Activated CD8-positive, alpha-beta memory T cell treated with anti-CD3 and anti-CD28 coated beads for 24 hours (primary cell): ENCODE results near the gene CSKMT.
"Not testable (repeated sequence)": the region's sequence is repeated elsewhere in the genome, so short reads cannot be mapped to it uniquely, and the experiment has no call there.

Experiments used
- DNase-seq: peaks from one replicate; pipeline ENCODE4 v3.0.0-alpha.2; 2020

CSKMT gene

GRCh38 chr11:62689421-62690183 is 24.5 kb downstream of the CSKMT start, which contains the start of gene LRRN4CL:
LRRN4CL (minus strand) TSS chr11:62689530; CDS start chr11:62688508, 1,022 bp downstream.
- no peak for DNase-seq

GRCh38 chr11:62693624-62694023 is 28.5 kb downstream of the CSKMT start:
- DNase-seq: not testable (repeated sequence)

DNA sequence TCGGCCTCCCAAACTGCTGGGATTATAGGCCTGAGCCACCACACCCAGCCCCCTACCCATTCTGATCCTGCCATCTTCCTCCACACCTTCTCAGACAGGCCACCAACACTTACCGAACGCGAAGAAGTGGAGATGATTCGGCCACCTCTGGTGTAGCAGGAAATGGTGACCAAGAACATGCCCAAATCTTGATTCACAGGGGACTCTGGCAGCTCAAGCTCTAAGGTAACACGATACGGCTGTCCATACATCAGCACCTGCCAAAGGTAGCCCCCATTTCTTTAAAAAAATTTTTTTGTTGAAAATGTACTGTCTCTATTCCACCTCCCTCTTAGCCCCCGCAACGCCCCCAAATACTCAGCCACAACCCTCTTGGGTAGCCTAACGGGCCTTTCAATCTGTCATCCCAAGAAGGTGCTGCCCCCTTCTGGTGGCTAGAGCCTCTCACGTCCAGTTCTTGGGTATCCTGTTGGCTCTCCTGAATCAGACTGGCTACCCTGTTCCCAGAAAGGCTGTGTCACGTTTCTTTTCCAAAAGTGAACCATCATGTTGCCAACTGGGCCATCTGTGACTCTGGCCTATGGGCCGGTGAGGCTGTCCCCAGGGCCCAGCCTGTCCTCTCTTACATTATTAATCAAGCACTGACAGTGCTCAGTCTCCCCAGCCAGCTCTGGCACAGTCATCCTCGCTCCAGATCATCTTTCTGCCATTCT is 29.5 kb downstream of the CSKMT start:
- DNase-seq: peak; percentile 89

DNA sequence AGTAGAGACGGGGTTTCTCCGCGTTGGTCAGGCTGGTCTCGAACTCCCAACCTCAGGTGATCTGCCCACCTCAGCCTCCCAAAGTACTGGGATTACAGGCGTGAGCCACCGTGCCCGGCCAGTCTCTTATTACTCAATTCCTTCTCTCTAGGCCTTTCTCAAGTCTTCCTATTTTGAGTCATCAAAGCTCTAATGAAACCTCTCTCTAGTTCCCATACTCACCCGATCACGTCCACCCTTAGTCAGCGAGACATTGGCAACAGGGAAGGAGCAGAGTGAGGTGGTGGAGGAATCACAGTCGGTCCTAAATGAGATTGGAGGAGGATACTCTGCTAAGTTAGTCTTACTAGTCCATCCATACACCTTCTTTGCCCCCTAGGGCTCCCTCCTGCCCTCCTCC is 37.1 kb downstream of the CSKMT start:
- DNase-seq: no peak

DNA sequence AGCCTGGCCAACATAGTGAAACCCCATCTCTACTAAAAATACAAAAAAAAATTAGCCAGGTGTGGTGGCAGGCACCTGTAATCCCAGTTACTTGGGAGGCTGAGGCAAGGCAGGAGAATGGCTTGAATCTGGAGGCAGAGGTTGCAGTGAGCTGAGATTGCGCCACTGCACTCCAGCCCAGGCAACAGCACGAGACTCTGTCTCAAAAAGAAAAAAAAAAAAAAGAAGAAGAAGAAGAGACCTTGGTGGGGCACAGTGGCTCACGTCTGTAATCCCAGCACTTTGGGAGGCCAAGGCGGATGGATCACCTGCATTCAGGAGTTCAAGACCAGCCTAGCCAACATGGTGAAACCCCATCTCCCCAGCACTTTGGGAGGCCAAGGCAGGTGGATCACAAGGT is 38.8 kb downstream of the CSKMT start:
- not testable (repeated sequence) for DNase-seq

GRCh38 chr11:62705413-62705812 is 40.3 kb downstream of the CSKMT start:
- no peak for DNase-seq

- DNase-seq: peak; percentile 97
These were observed 41.1 kb downstream of the CSKMT start for GRCh38 chr11:62705880-62706849.

- DNase-seq: no peak
These were observed 41.7 kb downstream of the CSKMT start for GRCh38 chr11:62706850-62707247.

DNA sequence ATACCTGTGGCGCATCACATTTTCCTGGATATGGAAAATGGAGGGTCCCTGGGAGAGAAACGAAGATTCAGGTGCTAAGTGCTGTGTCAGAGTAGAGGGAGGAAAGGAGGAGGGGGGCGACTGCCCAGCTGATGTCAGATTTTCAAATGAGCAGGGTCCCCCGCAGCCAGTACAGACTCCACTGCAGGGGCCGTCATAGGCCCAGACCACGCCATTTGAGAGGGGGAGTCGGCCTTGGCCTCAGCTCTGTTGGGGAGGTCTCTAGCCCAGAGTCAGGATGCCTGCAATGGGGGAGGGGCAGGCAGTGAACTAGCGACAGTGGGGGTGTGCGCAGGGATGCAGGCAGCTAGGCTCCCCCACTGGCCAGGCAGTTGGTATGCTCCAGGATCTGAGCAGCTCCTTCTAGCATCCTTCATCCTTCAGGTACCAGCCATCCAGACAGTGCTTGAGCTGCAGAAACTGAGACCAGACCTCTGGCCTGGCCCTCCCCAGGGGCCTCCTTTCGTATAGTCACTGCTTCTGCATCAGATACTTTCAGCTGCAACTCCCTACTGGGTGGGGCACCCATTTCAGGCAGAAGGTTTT is 42.3 kb downstream of the CSKMT start, which contains the start of the genes BSCL2 and GNG3:
BSCL2 (minus strand) TSS at position 148 of the 585 bp plus-strand sequence. CDS start 229 bp downstream, outside the sequence.
GNG3 (plus strand) TSS at position 400 of the 585 bp plus-strand sequence. CDS start 620 bp downstream, outside the sequence.
- DNase-seq: no peak

GRCh38 chr11:62708392-62708791 is 43.3 kb downstream of the CSKMT start:
- DNase-seq: peak; percentile 64

- no peak for DNase-seq
These were observed 43.7 kb downstream of the CSKMT start for GRCh38 chr11:62708793-62709192.

- DNase-seq: peak; percentile 95
These were observed 44.3 kb downstream of the CSKMT start for GRCh38 chr11:62709247-62710000.

DNA sequence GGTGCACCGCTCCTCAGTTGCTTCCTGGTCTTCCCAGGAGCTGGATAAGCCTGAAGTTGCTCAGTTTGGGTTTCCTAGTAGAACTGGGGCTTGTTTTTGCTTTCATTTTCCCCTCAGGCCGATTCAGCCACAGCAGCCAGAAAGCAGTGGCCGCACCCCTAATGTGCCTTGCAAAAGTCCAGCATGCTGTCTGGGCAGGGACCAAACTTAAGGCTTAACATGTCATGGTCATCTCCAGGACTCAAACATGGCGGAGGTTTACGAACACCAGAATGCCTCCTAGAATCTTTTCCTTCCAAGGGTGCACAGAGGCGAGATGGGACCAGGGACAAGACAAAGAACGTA is 44.9 kb downstream of the CSKMT start:
- no peak for DNase-seq

- no peak for DNase-seq
These were observed 47.2 kb downstream of the CSKMT start for GRCh38 chr11:62712276-62712812.

DNA sequence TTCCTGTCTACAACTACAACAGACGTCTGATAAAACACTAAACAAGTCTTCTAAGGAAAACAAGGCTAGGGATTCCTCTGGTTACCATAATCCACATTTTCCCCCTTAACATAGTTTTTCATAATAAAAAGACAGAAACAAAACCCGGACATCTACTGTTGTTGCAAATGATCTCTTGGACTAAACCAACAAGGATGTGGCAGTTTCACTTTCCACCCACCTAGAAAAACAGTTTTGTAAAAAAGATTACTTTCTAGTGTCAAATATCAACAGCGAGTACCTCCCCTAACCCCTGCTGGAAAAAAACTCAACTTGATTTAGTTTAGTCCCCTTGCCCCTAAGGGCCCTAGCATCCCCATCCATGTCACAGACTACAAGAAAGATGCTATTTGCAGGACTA is 47.7 kb downstream of the CSKMT start:
- no peak for DNase-seq

- no peak for DNase-seq
These were observed 48.2 kb downstream of the CSKMT start for GRCh38 chr11:62713343-62713742.

GRCh38 chr11:62715150-62716130 is 50.3 kb downstream of the CSKMT start:
- DNase-seq: no peak

- no peak for DNase-seq
These were observed 51.1 kb downstream of the CSKMT start for GRCh38 chr11:62716206-62716605.

- DNase-seq: no peak
These were observed 51.7 kb downstream of the CSKMT start for GRCh38 chr11:62716816-62717215.
